A673 (cell line): ENCODE measurements around the gene ANKLE2. TPM values are rescaled to one million over a fixed set of nuclear protein-coding genes. Genes with fewer than 3 reads are reported as not detected.

ENCODE experiments used
- BruUV-seq: library from RNA; stranded (reverse); fragments of 400-500 nt; replicated peaks from 2 replicates; lab custom pipeline; 2021; lab: Mats Ljungman, UMichigan
- CTCF ChIA-PET: fragments of 300-600 bp; sonication (Branson Sonifier 250); formaldehyde crosslinking; loops from one replicate; lab custom pipeline; 2022; ENCODE audit warnings: antibody characterized with exemption; lab: Charles Lee
- POLR2A ChIA-PET: fragments of 300-600 bp; sonication (Branson Sonifier 250); formaldehyde crosslinking; loops from one replicate; lab custom pipeline; 2022; ENCODE audit warnings: antibody characterized with exemption; ENCODE audit not compliant: low non-redundant PET; lab: Charles Lee
- DNase-seq: peaks from one replicate; pipeline ENCODE4 v3.0.0-alpha.2; 2015; ENCODE audit warnings: low spot score
- H3K27ac ChIP-seq: fragments of 200-600 bp; sonication (generic); 2 replicates; pipeline ENCODE4 v1.5.1; 2016; ENCODE audit warnings: mixed run types, low read depth, mild to moderate bottlenecking, mixed read lengths, antibody characterized with exemption, low read length; ENCODE audit not compliant: poor library complexity, severe bottlenecking
- H3K27me3 ChIP-seq: fragments of 200-600 bp; sonication (generic); replicated peaks from 2 replicates; pipeline ENCODE4 v1.6.1; 2017; ENCODE audit warnings: mixed run types, low read depth, mild to moderate bottlenecking, mixed read lengths, antibody characterized with exemption, low read length; ENCODE audit not compliant: insufficient read depth, poor library complexity
- H3K36me3 ChIP-seq: fragments of 200-600 bp; sonication (generic); 2 replicates; pipeline ENCODE4 v1.6.1; 2016; ENCODE audit warnings: mixed run types, mild to moderate bottlenecking, mixed read lengths, antibody characterized with exemption, low read length; ENCODE audit not compliant: insufficient read depth, poor library complexity, severe bottlenecking
- H3K4me1 ChIP-seq: fragments of 200-600 bp; sonication (generic); 2 replicates; pipeline ENCODE4 v1.6.1; 2017; ENCODE audit warnings: mixed run types, mild to moderate bottlenecking, mixed read lengths, antibody characterized with exemption, low read length; ENCODE audit not compliant: insufficient read depth, poor library complexity, severe bottlenecking
- H3K4me3 ChIP-seq: fragments of 200-600 bp; sonication (generic); 2 replicates; pipeline ENCODE4 v1.5.1; 2016; ENCODE audit warnings: low read depth, mixed run types, mild to moderate bottlenecking, mixed read lengths, low read length; ENCODE audit not compliant: poor library complexity, severe bottlenecking
- H3K9me3 ChIP-seq: fragments of 200-600 bp; sonication (generic); 2 replicates; pipeline ENCODE4 v1.6.1; 2016; ENCODE audit warnings: mixed run types, low read depth, mild to moderate bottlenecking, mixed read lengths, antibody characterized with exemption, low read length; ENCODE audit not compliant: poor library complexity, severe bottlenecking
- EZH2 ChIP-seq: fragments of 200-600 bp; sonication (generic); IDR thresholded peaks from 2 replicates; pipeline ENCODE4 v1.6.1; 2017; ENCODE audit warnings: borderline replicate concordance, low read depth, mild to moderate bottlenecking, mixed read lengths, antibody characterized with exemption, low read length; ENCODE audit not compliant: poor library complexity, severe bottlenecking
- intact Hi-C: fragments of 100-400 bp; cut with micrococcal nuclease; formaldehyde crosslinking; loops from one replicate; pipeline ENCODE4 v1.10.0; 2022; ENCODE audit not compliant: unreplicated experiment
- total RNA-seq: library from RNA; stranded (reverse); gene quantifications from 2 replicates; pipeline ENCODE4 v1.2.3, GENCODE V29; 2021
- TF ChIP-seq, protein P1 (sequence below): fragments of 300-800, 200-600 bp; sonication (generic); conservative IDR thresholded peaks from 2 replicates; pipeline ENCODE4 v1.5.1; 2017; ENCODE audit warnings: low read depth, mild to moderate bottlenecking, antibody characterized with exemption, low read length, moderate library complexity, mixed read lengths

The ANKLE2 gene
- total RNA-seq, 1 experiment from 2014 or later, result 107 TPM

GRCh38 chr12:132716356-132716755 lies 45.3 kb downstream of the ANKLE2 start:
- no peak for DNase-seq
- Histone ChIP-seq H3K4me3 (no peak overlapping the region), H3K9me3 (no peaks in the 10 kb centered on the region), H3K27ac (no peak overlapping the region), H3K36me3 (peaks cover 47% of the 10 kb centered on the region), H3K27me3 (no peaks in the 10 kb centered on the region), H3K4me1 (peaks cover 13% of the 10 kb centered on the region)
- intact Hi-C loops, result no loop called here
- TF ChIP-seq EZH2, result no peak
- TF ChIP-seq, protein P1, sequence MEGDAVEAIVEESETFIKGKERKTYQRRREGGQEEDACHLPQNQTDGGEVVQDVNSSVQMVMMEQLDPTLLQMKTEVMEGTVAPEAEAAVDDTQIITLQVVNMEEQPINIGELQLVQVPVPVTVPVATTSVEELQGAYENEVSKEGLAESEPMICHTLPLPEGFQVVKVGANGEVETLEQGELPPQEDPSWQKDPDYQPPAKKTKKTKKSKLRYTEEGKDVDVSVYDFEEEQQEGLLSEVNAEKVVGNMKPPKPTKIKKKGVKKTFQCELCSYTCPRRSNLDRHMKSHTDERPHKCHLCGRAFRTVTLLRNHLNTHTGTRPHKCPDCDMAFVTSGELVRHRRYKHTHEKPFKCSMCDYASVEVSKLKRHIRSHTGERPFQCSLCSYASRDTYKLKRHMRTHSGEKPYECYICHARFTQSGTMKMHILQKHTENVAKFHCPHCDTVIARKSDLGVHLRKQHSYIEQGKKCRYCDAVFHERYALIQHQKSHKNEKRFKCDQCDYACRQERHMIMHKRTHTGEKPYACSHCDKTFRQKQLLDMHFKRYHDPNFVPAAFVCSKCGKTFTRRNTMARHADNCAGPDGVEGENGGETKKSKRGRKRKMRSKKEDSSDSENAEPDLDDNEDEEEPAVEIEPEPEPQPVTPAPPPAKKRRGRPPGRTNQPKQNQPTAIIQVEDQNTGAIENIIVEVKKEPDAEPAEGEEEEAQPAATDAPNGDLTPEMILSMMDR, result no peak
- BruUV-seq, result no TSS peak
- ChIA-PET POLR2A (no interaction called here), CTCF (no interaction called here)

- POLR2A ChIA-PET, result no interaction called here
- intact Hi-C loops, result no loop called here
- BruUV-seq, result no TSS peak
- Histone ChIP-seq H3K27me3 (no peaks in the 10 kb centered on the region), H3K9me3 (no peaks in the 10 kb centered on the region), H3K36me3 (peaks cover 42% of the 10 kb centered on the region), H3K4me1 (peaks cover 13% of the 10 kb centered on the region), H3K27ac (no peak overlapping the region), H3K4me3 (no peak overlapping the region)
- TF ChIP-seq, protein P1, result no peak
- CTCF ChIA-PET, result no interaction called here
- DNase-seq, result no peak
Observed at GRCh38 chr12:132715874-132716273, 45.8 kb downstream of the ANKLE2 start.

- ChIA-PET POLR2A (no interaction called here), CTCF (no interaction called here)
- Histone ChIP-seq H3K27ac (no peak overlapping the region), H3K4me3 (no peak overlapping the region), H3K27me3 (no peaks in the 10 kb centered on the region), H3K4me1 (peaks cover 13% of the 10 kb centered on the region), H3K9me3 (no peaks in the 10 kb centered on the region), H3K36me3 (peaks cover 24% of the 10 kb centered on the region)
- intact Hi-C loops, result no loop called here
- TF ChIP-seq, protein P1, result no peak
- no peak for TF ChIP-seq EZH2
- no TSS peak for BruUV-seq
- DNase-seq, result no peak
Observed at GRCh38 chr12:132713123-132713522, 48.5 kb downstream of the ANKLE2 start.
